GM18507 (cell line): ENCODE measurements around the gene MAB21L4.

Experiments used
- DNase-seq: peaks from one replicate; pipeline ENCODE4 v3.0.0; 2011; ENCODE audit warnings: low read depth; ENCODE audit not compliant: insufficient read length; ENCODE audit errors: extremely low spot score
- FAIRE-seq: peaks from 2 replicates; lab custom pipeline; 2011; peaks lifted over from hg19 to GRCh38; lab: Jason Lieb, UNC

MAB21L4 gene

GRCh38 chr2:240913810-240914644 lies 18.1 kb upstream of the MAB21L4 start:
- peak; percentile 45 for DNase-seq
- peak; percentile 36 for FAIRE-seq

GRCh38 chr2:240912878-240913809 lies 17.2 kb upstream of the MAB21L4 start:
- no peak for FAIRE-seq
- no peak for DNase-seq

GRCh38 chr2:240911641-240912265 lies 15.8 kb upstream of the MAB21L4 start:
- DNase-seq, result no peak
- FAIRE-seq, result no peak

- no peak for FAIRE-seq
- DNase-seq, result no peak
These were observed 13.4 kb upstream of the MAB21L4 start for GRCh38 chr2:240909216-240909974.

- DNase-seq (no peak), FAIRE-seq (no peak)
These were observed 11.1 kb upstream of the MAB21L4 start for GRCh38 chr2:240906911-240907590.

GRCh38 chr2:240906141-240906910 lies 10.4 kb upstream of the MAB21L4 start, which contains the start of gene CROCC2:
TSS of gene CROCC2 (plus strand) at chr2:240906336. CDS start at chr2:240906514, 178 bp downstream.
- no peak for FAIRE-seq
- DNase-seq, result no peak

GRCh38 chr2:240905176-240905781 lies 9.3 kb upstream of the MAB21L4 start:
- DNase-seq, result no peak
- no peak for FAIRE-seq

- no peak for DNase-seq
- FAIRE-seq, result no peak
These were observed 8.5 kb upstream of the MAB21L4 start for GRCh38 chr2:240904216-240905175.

GRCh38 chr2:240903191-240904060 lies 7.5 kb upstream of the MAB21L4 start:
- FAIRE-seq, result no peak

GRCh38 chr2:240902615-240903041 lies 6.7 kb upstream of the MAB21L4 start:
- no peak for DNase-seq
- FAIRE-seq, result no peak

More at GRCh38 chr2:240903191-240904060, 7.5 kb upstream of the MAB21L4 start:
- no peak for DNase-seq

- FAIRE-seq (no peak), DNase-seq (no peak)
These were observed 6.1 kb upstream of the MAB21L4 start for GRCh38 chr2:240901986-240902614.

GRCh38 chr2:240900141-240900860 lies 4.3 kb upstream of the MAB21L4 start:
- DNase-seq, result no peak
- FAIRE-seq, result no peak

- no peak for FAIRE-seq
- no peak for DNase-seq
These were observed 3.5 kb upstream of the MAB21L4 start for GRCh38 chr2:240899468-240899865.

- DNase-seq (no peak), FAIRE-seq (no peak)
These were observed 2.9 kb upstream of the MAB21L4 start for GRCh38 chr2:240898731-240899467.
